ENCODE data around the gene COPS7B. TPM values are rescaled to one million over a fixed set of nuclear protein-coding genes. Genes with fewer than 3 reads are reported as not detected.

Gene COPS7B
- total RNA-seq, 1 donor from 2014 or later, result 54.5 TPM

- Mint-ChIP-seq H3K9me3 (no peaks in the 10 kb centered on the region), H3K36me3 (ENCODE audit: low read depth) (peaks cover 66% of the 10 kb centered on the region), H3K27ac (no peak overlapping the region), H3K4me1 (peaks cover 20% of the 10 kb centered on the region), H3K4me3 (no peak overlapping the region), H3K27me3 (no peaks in the 10 kb centered on the region)
- POLR2A ChIA-PET, result no interaction called here
- intact Hi-C loops (cut with micrococcal nuclease), result no loop called here
- no peak for TF ChIP-seq CTCF (IDR thresholded peaks at IDR 0.05)
- no peak for ATAC-seq (ENCODE audit: low read depth)
- DNase-seq, result no peak
- CTCF ChIA-PET, result no interaction called here
These were observed 4.9 kb downstream of the COPS7B start for GRCh38 chr2:231791107-231791506.

GRCh38 chr2:231794383-231794782, 8.1 kb downstream of the COPS7B start:
- TF ChIP-seq CTCF (IDR thresholded peaks at IDR 0.05), result no peak
- Mint-ChIP-seq H3K9me3 (no peaks in the 10 kb centered on the region), H3K36me3 (ENCODE audit: low read depth) (peaks cover 82% of the 10 kb centered on the region), H3K4me1 (peaks cover 1% of the 10 kb centered on the region), H3K4me3 (no peak overlapping the region), H3K27me3 (no peaks in the 10 kb centered on the region), H3K27ac (no peak overlapping the region)
- DNase-seq (no peak), ATAC-seq (ENCODE audit: low read depth) (no peak)
- intact Hi-C loops (cut with micrococcal nuclease), result no loop called here
- ChIA-PET CTCF (no interaction called here), POLR2A (interaction anchor here (0.6 kb wide), 1 partner anchor 132 kb away, joined by 3 read pairs; no protein-coding TSS in a partner anchor)

GRCh38 chr2:231795525-231796327, 9.5 kb downstream of the COPS7B start:
- Mint-ChIP-seq H3K27ac (no peak overlapping the region), H3K4me3 (no peak overlapping the region), H3K36me3 (ENCODE audit: low read depth) (peaks cover 83% of the 10 kb centered on the region), H3K9me3 (no peaks in the 10 kb centered on the region), H3K27me3 (no peaks in the 10 kb centered on the region), H3K4me1 (peaks cover 1% of the 10 kb centered on the region)
- CTCF ChIA-PET, result no interaction called here
- no peak for ATAC-seq (ENCODE audit: low read depth)
- POLR2A ChIA-PET, result no interaction called here
- no peak for DNase-seq
- intact Hi-C loops (cut with micrococcal nuclease), result no loop called here
- no peak for TF ChIP-seq CTCF (IDR thresholded peaks at IDR 0.05)

- Mint-ChIP-seq H3K4me1 (no peaks in the 10 kb centered on the region), H3K27ac (no peak overlapping the region), H3K9me3 (no peaks in the 10 kb centered on the region), H3K4me3 (no peak overlapping the region), H3K27me3 (no peaks in the 10 kb centered on the region), H3K36me3 (ENCODE audit: low read depth) (peaks cover 83% of the 10 kb centered on the region)
- ChIA-PET POLR2A (no interaction called here), CTCF (interaction anchor here (1.3 to 1.4 kb wide), 2 partner anchors 123 to 187 kb away, joined by 3 read pairs; no protein-coding TSS in a partner anchor)
- no peak for DNase-seq
- no peak for ATAC-seq (ENCODE audit: low read depth)
- TF ChIP-seq CTCF (IDR thresholded peaks at IDR 0.05), result no peak
- intact Hi-C loops (cut with micrococcal nuclease), result loop anchor here (5.0 kb wide), 1 partner anchor 52 kb away; no protein-coding TSS in a partner anchor
These were observed 14.3 kb downstream of the COPS7B start for GRCh38 chr2:231800493-231801091.

GRCh38 chr2:231803501-231804138, 17.4 kb downstream of the COPS7B start:
- Mint-ChIP-seq H3K4me1 (no peaks in the 10 kb centered on the region), H3K27ac (no peak overlapping the region), H3K9me3 (no peaks in the 10 kb centered on the region), H3K27me3 (no peaks in the 10 kb centered on the region), H3K4me3 (no peak overlapping the region), H3K36me3 (ENCODE audit: low read depth) (peaks cover 83% of the 10 kb centered on the region)
- intact Hi-C loops (cut with micrococcal nuclease), result loop anchor here (5.0 kb wide), 1 partner anchor 49 kb away; no protein-coding TSS in a partner anchor
- DNase-seq (no peak), ATAC-seq (ENCODE audit: low read depth) (no peak)
- POLR2A ChIA-PET, result no interaction called here
- no peak for TF ChIP-seq CTCF (IDR thresholded peaks at IDR 0.05)
- CTCF ChIA-PET, result no interaction called here
